ENCODE data around the gene UQCC3.
"Not testable (repeated sequence)": the region's sequence is repeated elsewhere in the genome, so short reads cannot be mapped to it uniquely, and the experiment has no call there.

The UQCC3 gene, protein sequence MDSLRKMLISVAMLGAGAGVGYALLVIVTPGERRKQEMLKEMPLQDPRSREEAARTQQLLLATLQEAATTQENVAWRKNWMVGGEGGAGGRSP

DNA sequence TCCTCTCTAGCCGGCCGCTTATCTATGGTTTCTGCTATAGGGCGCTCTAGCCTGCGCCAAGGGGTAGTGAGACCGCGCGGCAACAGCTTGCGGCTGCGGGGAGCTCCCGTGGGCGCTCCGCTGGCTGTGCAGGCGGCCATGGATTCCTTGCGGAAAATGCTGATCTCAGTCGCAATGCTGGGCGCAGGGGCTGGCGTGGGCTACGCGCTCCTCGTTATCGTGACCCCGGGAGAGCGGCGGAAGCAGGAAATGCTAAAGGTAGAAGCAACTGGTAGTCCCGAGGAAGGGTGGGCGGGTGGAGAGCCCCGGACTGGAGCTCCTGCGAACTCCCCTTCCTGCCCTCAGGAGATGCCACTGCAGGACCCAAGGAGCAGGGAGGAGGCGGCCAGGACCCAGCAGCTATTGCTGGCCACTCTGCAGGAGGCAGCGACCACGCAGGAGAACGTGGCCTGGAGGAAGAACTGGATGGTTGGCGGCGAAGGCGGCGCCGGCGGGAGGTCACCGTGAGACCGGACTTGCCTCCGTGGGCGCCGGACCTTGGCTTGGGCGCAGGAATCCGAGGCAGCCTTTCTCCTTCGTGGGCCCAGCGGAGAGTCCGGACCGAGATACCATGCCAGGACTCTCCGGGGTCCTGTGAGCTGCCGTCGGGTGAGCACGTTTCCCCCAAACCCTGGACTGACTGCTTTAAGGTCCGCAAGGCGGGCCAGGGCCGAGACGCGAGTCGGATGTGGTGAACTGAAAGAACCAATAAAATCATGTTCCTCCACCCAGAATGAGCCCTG is at the start of gene UQCC3, which contains the start of gene LBHD1:
UQCC3 (plus strand) TSS at position 66 of the 782 bp plus-strand sequence; CDS start at position 139, 73 bp downstream.
LBHD1 (minus strand) TSS at position 660 of the 782 bp plus-strand sequence. CDS start 2,236 bp downstream, outside the sequence.
- peak; percentile 97 for DNase-seq

DNA sequence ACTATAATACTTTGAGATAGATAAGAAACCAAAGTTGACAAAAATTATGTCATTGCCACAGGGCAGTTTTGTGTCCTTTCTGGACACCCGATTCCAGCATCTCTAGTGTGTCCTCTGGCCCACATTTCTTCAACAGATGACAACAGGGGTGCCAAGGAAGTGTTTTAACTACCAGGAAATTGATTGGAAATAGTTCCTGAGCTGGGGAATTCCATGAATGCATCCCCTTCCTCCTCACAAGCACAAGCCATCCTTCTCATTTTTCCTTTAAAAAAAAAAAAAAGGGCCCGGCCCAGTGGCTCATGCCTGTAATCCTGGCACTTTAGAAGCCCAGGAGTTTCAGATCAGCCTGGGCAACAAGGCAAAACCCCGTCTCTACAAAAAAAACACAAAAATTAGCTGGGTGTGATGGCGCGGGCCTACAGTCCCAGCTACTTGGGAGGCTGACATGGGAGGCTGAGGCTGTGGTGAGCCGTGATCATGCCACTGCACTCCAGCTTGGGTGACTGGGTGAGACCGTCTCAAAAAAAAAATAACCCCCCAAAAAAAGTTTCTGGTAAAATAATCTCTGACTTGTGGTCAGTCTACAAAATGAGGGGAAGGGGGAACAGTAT is 48.9 kb upstream of the UQCC3 start:
- DNase-seq, result no peak

DNA sequence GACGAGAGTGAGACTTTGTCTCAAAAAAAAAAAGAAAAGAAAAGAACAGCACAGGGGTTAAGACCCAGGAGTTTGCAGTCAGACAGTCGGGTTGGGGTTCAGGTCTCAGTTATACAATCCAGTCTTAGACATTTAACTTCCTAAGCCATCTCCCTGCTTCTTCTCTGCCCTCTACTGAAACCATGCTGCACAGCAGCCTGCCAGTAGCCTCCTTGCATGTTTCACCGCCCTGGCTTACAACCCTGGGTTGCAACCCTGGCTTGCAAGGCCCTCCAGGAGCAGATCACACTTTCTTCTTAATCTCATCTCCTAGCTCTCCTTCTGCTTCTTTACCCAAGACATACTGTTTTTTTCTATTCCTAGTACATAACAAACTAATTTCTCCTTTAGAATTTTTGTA is 43.8 kb upstream of the UQCC3 start:
- DNase-seq, result no peak

- no peak for DNase-seq
Measured at GRCh38 chr11:62632492-62632891, 39.0 kb upstream of the UQCC3 start.

DNA sequence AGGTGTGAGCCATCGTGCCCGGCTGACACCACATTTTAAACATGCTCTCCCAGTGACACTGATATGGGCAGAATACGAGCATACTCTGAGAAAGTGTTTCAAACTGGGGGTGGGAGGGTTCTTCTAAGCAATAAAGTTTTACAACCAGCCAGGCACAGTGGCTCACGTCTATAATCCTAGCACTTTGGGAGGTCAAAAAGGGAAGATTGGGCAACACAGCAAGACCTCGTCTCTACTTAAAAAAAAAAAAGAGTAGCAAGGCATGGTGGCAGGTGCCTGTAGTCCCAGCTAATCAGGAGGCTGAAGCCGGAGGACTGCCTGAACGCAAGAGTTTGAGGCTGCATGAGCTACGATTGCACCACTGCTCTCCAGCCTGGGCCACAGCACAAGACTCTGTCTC is 27.3 kb upstream of the UQCC3 start:
- DNase-seq, result no peak

DNA sequence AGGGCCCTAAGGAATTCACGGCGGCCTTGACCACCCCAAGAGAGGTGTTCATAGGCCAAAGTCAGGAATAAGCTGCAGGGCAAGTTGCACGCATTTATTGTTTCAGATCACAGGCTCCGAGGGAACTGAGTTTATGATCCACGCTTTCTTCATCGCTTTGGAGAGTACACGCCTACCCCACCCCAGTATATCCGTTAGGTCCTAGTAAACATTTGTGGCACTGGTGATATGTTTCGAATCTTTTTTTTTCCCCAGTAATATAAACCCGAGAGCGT is 25.9 kb upstream of the UQCC3 start:
- no peak for DNase-seq

DNA sequence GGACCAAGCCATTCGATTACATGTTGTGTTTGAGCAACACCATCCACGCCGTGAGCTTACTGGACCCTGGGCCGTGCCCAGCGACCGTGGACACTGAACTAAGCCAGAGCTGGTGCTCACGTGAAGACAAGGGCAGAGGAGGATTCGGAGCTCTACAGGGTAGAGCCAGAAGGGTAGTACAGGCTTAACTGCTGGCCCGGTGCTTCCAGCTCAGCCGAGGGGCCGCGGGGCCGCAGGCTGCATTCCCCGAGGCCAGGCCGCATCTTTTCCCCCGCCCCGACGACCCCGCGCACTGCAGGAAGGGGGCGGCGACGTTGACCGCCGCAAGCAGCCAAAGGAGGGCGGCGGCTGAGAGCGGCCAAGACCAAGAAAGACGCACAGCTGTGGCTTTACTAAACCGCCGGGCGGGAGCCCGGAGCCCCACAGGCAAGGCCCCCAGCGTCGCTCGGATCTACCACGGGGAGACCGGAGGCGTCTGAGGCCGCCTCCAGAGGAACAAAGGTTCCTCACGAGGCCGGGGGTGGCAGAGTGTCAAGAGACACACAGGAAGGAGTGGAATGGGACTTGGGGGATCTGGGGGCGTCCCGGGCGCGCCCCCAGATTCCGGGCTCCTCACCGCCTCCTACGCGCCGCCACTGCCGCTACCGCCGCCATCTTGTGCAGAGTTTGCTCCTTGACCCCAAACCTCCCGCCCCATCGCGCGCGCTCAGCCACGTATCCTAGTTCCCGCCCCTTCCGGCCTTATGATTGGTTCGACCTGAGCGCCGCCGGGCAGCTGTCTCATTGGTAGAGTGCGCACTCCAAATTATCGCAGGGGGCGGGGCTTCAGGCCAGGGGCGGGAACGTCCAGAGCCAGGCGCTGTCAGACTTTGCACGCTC is 25.3 kb upstream of the UQCC3 start, which contains the start of gene GANAB:
GANAB (minus strand) TSS at position 668 of the 879 bp plus-strand sequence; CDS start at position 654, 14 bp downstream.
- peak; percentile 99 for DNase-seq

DNA sequence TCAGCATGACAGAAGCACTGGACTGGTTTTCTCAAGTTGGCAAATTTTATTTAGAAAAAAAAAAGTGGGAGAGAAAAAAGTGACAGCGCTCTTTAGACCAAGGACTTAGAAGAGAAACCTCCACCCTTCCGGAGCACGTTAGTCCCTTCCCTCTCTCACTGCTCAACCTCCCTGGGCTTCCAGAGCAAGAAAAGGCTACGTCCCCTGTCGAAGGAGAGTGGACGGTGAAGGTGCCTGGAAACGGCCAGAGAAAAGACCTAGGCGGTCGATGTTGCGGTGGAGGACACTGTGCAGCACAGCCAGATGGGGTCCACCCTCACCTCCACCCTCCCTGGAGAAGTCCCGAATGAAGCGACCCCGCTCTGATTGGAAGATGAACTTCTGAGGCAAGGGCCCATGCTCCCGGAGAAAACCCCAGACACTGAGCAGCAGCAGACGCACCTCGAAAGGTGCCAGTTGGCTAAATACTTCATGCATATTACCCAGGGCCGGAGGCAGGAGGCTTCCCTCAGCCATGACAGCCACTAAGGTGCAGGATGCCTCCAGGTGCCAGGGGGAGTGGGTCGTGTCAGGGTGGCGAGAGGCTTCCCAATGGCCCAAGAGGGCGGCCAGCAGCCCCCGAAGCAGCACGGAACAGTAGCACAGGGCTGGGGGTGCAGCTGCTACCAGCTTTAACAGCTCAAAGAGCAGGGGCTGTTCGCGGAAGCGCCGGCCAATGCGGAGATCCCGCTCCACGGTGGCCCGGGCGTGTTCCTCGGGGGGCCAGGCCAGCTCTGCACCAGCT is 24.5 kb upstream of the UQCC3 start:
- DNase-seq, result no peak

- DNase-seq, result no peak
Measured at GRCh38 chr11:62647609-62648005, 23.9 kb upstream of the UQCC3 start.

- no peak for DNase-seq
Measured at GRCh38 chr11:62648185-62648966, 23.1 kb upstream of the UQCC3 start.

DNA sequence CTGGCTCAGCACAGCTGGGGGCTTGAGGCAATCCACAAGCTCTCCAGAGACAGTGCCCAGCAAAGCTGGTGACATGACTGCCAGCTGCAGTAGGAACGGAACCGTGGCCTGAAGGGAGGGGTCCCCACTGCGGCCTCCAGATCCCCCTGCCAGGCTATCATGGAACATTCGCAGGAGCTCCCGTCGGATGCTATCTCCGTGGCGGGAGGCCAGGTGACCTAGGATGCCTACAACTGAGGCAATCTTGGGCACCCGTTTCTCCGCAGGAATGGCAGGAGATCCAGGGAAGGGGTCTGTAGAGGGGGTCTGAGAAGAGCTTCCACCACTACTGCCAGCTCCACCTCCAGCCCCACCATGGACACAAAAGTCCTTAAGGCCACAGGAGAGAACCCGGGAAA is 22.5 kb upstream of the UQCC3 start:
- DNase-seq, result no peak

DNA sequence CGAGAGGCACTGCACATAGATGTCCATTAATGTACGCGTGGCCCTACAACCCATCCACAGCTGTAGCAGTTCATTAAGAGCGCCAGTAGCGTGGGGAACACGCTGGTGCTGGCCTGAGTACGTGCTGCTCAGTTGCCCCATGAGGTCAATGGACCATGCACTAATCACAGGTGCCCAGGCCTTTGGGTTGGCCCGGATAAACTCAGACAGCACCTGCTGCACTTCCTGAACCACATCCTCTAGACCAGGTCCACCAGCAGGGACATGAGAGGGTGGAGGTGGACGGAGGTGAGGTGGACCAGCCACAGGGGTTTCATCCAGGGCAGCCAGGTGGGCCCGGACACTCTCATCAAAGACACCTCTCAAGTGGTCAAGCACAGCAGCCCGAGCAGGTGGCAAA is 22.0 kb upstream of the UQCC3 start:
- DNase-seq, result no peak

- not testable (repeated sequence) for DNase-seq
Measured at GRCh38 chr11:62650283-62650682, 21.2 kb upstream of the UQCC3 start.

GRCh38 chr11:62652161-62653006 is 19.1 kb upstream of the UQCC3 start:
- no peak for DNase-seq

DNA sequence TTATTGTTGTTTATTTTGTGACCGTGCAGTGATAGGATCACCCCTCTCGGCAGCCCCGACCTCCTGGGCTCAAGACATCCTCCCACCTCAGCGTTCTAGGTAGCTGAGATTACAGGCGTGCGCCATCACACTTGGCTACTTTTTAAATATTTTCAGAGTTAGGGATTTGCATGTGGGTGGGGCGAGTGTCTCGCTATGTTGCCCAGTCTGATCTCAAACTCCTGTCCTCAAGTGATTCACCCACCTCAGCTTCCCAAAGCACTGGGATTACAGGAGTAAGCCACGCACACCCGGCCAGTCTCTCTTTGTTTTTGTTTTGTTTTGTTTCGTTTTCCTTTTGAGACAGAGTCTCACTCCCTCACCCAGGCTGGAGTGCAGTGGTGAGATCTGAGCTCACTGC is 17.2 kb upstream of the UQCC3 start:
- DNase-seq, result no peak

- no peak for DNase-seq
Measured at GRCh38 chr11:62656796-62657429, 14.6 kb upstream of the UQCC3 start.

DNA sequence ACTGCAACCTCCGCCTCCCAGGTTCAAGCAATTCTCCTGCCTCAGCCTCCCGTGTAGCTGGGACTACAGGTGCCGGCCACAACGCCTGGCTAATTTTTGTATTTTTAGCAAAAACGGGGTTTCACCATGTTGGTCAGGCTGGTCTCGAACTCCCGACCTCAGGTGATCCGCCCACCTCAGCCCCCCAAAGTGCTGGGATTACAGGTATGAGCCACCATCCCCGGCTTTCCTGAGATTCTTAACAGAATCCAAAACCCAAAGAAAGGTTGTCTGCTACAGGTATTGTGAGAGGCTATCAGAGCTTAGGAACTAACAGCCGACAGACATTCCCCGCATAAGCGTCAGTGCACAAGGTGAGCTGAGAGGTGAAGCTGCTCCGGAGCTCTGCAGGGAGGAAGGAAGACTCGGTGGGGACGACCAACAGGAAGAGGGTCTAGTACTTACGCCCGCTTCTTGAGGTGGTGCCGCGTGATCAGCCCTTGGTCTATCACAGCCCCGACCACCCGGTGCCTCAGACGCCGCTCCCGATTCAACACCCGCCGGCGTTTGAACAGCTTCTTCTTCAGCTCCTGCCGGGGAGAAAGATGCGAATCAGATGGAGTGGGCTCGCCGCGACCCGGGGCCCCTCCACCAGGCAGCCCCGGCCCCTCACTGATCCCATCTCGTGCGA is 6.9 kb upstream of the UQCC3 start:
- peak; percentile 86 for DNase-seq

DNA sequence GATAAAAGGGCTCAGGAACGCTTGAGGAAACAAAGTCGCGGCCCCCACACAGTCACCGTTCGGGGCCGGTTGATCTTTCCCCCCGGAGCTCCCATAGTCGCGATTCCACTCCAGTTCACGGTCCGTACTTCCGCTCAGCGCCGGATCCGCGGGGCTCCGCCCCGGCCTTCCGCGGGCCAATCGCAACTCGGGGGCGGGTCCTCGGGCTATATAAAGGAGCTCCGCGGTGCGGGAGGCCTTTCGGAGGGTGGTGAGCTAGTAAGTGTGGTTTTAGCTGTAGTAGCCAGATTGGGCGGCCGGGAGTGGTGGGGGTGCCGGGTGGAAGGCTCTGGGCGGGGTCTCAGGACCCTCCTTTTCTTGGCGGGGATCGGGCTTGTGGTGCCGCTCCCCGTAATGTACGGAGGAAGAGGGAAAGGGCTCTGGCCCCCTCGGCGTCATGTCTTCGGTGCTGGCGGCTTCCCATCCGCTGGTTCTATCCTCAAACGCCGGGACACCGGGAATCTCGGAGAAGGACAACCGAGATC is 6.3 kb upstream of the UQCC3 start, which contains the start of the genes C11orf98 and CSKMT:
C11orf98 (minus strand) TSS at position 136 of the 524 bp plus-strand sequence; CDS start at position 95, 41 bp downstream.
CSKMT (plus strand) TSS at position 238 of the 524 bp plus-strand sequence. CDS start 568 bp downstream, outside the sequence.
- peak; percentile 96 for DNase-seq
